Neural cell (in vitro differentiated cells): Measurements from ENCODE around the gene SSR3. TPM values are rescaled to one million over a fixed set of nuclear protein-coding genes. Genes with fewer than 3 reads are reported as not detected.

Experiments used
- H2AFZ ChIP-seq: fragments of 200-600, 300-800 bp; sonication (generic), shearing (Covaris generic); 2 replicates; pipeline ENCODE4 v1.6.0; 2014; ENCODE audit warnings: low read depth, mild to moderate bottlenecking, antibody characterized with exemption, low read length, moderate library complexity
- H3F3A ChIP-seq: fragments of 200-600 bp; shearing (Covaris generic); 2 replicates; pipeline ENCODE4 v1.6.1; 2016; ENCODE audit warnings: mild to moderate bottlenecking, moderate library complexity, mixed read lengths, antibody characterized with exemption, low read length; ENCODE audit not compliant: insufficient read depth, poor library complexity, severe bottlenecking
- H3K27ac ChIP-seq: fragments of 200-600, 300-800 bp; sonication (generic), shearing (Covaris generic); 2 replicates; pipeline ENCODE4 v1.5.1; 2014; ENCODE audit warnings: mild to moderate bottlenecking, low read length, moderate library complexity
- H3K27me3 ChIP-seq: fragments of 300-800, 200-600 bp; sonication (generic), shearing (Covaris generic); 2 replicates; pipeline ENCODE4 v1.6.0; 2014; ENCODE audit warnings: mild to moderate bottlenecking, low read depth, low read length, moderate library complexity; ENCODE audit not compliant: insufficient read depth
- H3K36me3 ChIP-seq: fragments of 300-800, 200-600 bp; sonication (generic), shearing (Covaris generic); 2 replicates; pipeline ENCODE4 v1.5.1; 2014; ENCODE audit warnings: mild to moderate bottlenecking, antibody characterized with exemption, low read length, moderate library complexity; ENCODE audit not compliant: insufficient read depth
- H3K4me2 ChIP-seq: fragments of 300-800, 200-600 bp; sonication (generic), shearing (Covaris generic); 2 replicates; pipeline ENCODE4 v1.6.0; 2014; ENCODE audit warnings: mild to moderate bottlenecking, low read length
- H3K4me3 ChIP-seq: fragments of 300-800, 200-600 bp; sonication (generic), shearing (Covaris generic); 2 replicates; pipeline ENCODE4 v1.5.1; 2014; ENCODE audit warnings: mild to moderate bottlenecking, low read length, moderate library complexity
- H3K79me2 ChIP-seq: fragments of 200-600 bp; shearing (Covaris generic); replicated peaks from 2 replicates; pipeline ENCODE4 v1.6.0; 2014; ENCODE audit warnings: mild to moderate bottlenecking, low read length, moderate library complexity; ENCODE audit not compliant: insufficient read depth
- H3K9ac ChIP-seq: fragments of 300-800, 200-600 bp; sonication (generic), shearing (Covaris generic); 2 replicates; pipeline ENCODE4 v1.6.1; 2016; ENCODE audit warnings: mild to moderate bottlenecking, low read length, mixed read lengths
- H3K9me2 ChIP-seq: fragments of 200-600 bp; shearing (Covaris generic); 2 replicates; pipeline ENCODE4 v1.6.1; 2016; ENCODE audit warnings: mild to moderate bottlenecking, low read length, mixed read lengths; ENCODE audit not compliant: insufficient read depth
- H3K9me3 ChIP-seq: fragments of 200-600, 300-800 bp; sonication (generic), shearing (Covaris generic); 2 replicates; pipeline ENCODE4 v1.6.1; 2016; ENCODE audit warnings: mild to moderate bottlenecking, mixed run types, low read length, moderate library complexity, mixed read lengths
- H4K20me1 ChIP-seq: fragments of 200-600 bp; shearing (Covaris generic); 2 replicates; pipeline ENCODE4 v1.6.1; 2016; ENCODE audit warnings: mild to moderate bottlenecking, mixed run types; ENCODE audit not compliant: insufficient read depth
- EP300 ChIP-seq: fragments of 450-650 bp; conservative IDR thresholded peaks from 2 replicates; pipeline ENCODE4 v1.6.1; 2014; ENCODE audit warnings: antibody characterized with exemption, mild to moderate bottlenecking, moderate library complexity; ENCODE audit not compliant: poor library complexity, severe bottlenecking
- EZH2 ChIP-seq: fragments of 200-600, 300-800 bp; shearing (Covaris generic), sonication (generic); IDR thresholded peaks from 2 replicates; pipeline ENCODE4 v1.6.1; 2014; ENCODE audit warnings: antibody characterized with exemption, low read length, borderline replicate concordance, mild to moderate bottlenecking; ENCODE audit not compliant: insufficient read depth, poor library complexity, severe bottlenecking
- MXI1 ChIP-seq: fragments of 450-650 bp; conservative IDR thresholded peaks from 2 replicates; pipeline ENCODE4 v1.6.1; 2014; ENCODE audit warnings: antibody characterized with exemption, mild to moderate bottlenecking; ENCODE audit not compliant: poor library complexity, severe bottlenecking
- POLR2AphosphoS5 ChIP-seq: IDR thresholded peaks from 2 replicates; pipeline ENCODE4 v1.6.1; 2012
- RAD21 ChIP-seq: fragments of 450-650 bp; conservative IDR thresholded peaks from 2 replicates; pipeline ENCODE4 v1.6.1; 2014; ENCODE audit warnings: antibody characterized with exemption, mild to moderate bottlenecking, moderate library complexity
- SMC3 ChIP-seq: fragments of 450-650 bp; conservative IDR thresholded peaks from 2 replicates; pipeline ENCODE4 v1.6.1; 2014; ENCODE audit warnings: antibody characterized with exemption, mild to moderate bottlenecking, moderate library complexity; ENCODE audit not compliant: poor library complexity
- TAF1 ChIP-seq: IDR thresholded peaks from 2 replicates; pipeline ENCODE4 v1.6.1; 2012; ENCODE audit warnings: low read depth
- polyA plus RNA-seq: library from polyadenylated mRNA; depleted of rRNA; stranded (reverse); fragments of >200 nt; gene quantifications from 2 replicates; pipeline ENCODE4 v1.2.3, GENCODE V29; 2014
- TF ChIP-seq, protein P1 (sequence below): fragments of 450-650 bp; IDR thresholded peaks from 2 replicates; pipeline ENCODE4 v1.5.1; 2014; ENCODE audit warnings: antibody characterized with exemption, mild to moderate bottlenecking, moderate library complexity; ENCODE audit not compliant: poor library complexity, severe bottlenecking
- TF ChIP-seq, protein P2 (sequence below): IDR thresholded peaks from 2 replicates; pipeline ENCODE4 v1.6.1; 2012; ENCODE audit warnings: borderline replicate concordance

The SSR3 gene
- polyA plus RNA-seq, 1 donor from 2014 or later: 85.6 TPM

DNA sequence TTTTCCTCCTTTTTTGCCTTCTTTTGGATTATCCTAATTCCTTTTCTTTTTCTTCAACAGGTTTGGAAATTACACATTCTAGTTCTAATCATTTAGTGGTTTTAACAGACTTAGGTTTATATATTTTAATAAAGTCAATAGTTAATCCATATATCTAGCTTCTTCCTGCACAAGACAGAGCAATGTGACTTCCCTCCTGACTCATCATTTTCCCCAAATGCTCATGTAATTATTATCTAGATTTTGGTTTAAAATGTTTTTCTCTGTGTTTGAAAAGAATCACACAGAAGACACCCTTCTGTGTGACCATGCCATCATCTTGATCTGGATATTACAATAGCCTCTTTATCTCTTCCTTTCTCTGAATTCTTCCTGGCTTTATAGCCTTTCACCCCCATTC is 28.6 kb upstream of the SSR3 start:
- Histone ChIP-seq H3K9ac (no peak overlapping the region), H3K27me3 (no peaks in the 10 kb centered on the region), H4K20me1 (no peaks in the 10 kb centered on the region), H3K9me2 (no peaks in the 10 kb centered on the region), H3K79me2 (no peaks in the 10 kb centered on the region), H3K4me2 (no peak overlapping the region), H3K4me3 (no peak overlapping the region), H3K36me3 (no peaks in the 10 kb centered on the region), H3K27ac (no peak overlapping the region), H3F3A (no peaks in the 10 kb centered on the region), H3K9me3 (no peaks in the 10 kb centered on the region), H2AFZ (no peak overlapping the region)
- TF ChIP-seq, protein P1, sequence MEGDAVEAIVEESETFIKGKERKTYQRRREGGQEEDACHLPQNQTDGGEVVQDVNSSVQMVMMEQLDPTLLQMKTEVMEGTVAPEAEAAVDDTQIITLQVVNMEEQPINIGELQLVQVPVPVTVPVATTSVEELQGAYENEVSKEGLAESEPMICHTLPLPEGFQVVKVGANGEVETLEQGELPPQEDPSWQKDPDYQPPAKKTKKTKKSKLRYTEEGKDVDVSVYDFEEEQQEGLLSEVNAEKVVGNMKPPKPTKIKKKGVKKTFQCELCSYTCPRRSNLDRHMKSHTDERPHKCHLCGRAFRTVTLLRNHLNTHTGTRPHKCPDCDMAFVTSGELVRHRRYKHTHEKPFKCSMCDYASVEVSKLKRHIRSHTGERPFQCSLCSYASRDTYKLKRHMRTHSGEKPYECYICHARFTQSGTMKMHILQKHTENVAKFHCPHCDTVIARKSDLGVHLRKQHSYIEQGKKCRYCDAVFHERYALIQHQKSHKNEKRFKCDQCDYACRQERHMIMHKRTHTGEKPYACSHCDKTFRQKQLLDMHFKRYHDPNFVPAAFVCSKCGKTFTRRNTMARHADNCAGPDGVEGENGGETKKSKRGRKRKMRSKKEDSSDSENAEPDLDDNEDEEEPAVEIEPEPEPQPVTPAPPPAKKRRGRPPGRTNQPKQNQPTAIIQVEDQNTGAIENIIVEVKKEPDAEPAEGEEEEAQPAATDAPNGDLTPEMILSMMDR: no peak
- no peak for TF ChIP-seq MXI1
- TF ChIP-seq TAF1: no peak
- TF ChIP-seq RAD21: no peak
- no peak for TF ChIP-seq POLR2AphosphoS5
- TF ChIP-seq EZH2: no peak
- no peak for TF ChIP-seq SMC3
- no peak for TF ChIP-seq EP300
- TF ChIP-seq, protein P2, sequence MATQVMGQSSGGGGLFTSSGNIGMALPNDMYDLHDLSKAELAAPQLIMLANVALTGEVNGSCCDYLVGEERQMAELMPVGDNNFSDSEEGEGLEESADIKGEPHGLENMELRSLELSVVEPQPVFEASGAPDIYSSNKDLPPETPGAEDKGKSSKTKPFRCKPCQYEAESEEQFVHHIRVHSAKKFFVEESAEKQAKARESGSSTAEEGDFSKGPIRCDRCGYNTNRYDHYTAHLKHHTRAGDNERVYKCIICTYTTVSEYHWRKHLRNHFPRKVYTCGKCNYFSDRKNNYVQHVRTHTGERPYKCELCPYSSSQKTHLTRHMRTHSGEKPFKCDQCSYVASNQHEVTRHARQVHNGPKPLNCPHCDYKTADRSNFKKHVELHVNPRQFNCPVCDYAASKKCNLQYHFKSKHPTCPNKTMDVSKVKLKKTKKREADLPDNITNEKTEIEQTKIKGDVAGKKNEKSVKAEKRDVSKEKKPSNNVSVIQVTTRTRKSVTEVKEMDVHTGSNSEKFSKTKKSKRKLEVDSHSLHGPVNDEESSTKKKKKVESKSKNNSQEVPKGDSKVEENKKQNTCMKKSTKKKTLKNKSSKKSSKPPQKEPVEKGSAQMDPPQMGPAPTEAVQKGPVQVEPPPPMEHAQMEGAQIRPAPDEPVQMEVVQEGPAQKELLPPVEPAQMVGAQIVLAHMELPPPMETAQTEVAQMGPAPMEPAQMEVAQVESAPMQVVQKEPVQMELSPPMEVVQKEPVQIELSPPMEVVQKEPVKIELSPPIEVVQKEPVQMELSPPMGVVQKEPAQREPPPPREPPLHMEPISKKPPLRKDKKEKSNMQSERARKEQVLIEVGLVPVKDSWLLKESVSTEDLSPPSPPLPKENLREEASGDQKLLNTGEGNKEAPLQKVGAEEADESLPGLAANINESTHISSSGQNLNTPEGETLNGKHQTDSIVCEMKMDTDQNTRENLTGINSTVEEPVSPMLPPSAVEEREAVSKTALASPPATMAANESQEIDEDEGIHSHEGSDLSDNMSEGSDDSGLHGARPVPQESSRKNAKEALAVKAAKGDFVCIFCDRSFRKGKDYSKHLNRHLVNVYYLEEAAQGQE: no peak

DNA sequence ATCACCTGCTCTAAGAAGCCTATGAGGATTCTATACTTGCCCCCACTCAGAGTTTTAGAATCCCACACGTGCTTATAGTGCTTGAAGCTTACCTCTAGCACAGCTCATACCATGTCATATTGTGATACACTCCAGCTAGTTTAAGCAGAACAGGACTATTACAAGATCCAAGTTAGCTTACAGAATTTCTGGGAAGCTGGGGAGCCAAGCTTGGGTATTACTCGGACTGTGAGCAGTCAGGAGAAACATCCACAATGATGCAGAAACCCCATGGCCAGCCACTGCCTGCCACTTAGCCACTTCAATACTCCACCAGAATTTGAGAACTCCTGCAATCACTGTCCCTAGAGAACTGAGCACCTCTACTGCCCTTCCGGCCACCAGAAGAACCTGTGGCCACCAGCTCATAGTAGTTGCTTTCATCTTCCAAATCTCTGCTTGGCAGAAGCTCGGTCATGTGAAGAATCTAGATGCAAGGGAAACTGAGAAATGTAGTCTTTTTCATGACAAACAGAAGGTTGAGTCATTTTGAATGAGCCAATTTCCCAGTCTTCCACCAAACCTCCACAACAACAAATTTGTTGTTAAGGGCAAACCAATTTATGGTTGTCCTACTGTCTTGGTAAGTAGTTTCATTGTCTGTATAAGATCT is 27.7 kb upstream of the SSR3 start:
- Histone ChIP-seq H2AFZ (no peak overlapping the region), H3K4me3 (no peak overlapping the region), H3K9me2 (no peaks in the 10 kb centered on the region), H3K4me2 (no peak overlapping the region), H3K79me2 (no peaks in the 10 kb centered on the region), H3K9me3 (no peaks in the 10 kb centered on the region), H3K27ac (no peak overlapping the region), H4K20me1 (no peaks in the 10 kb centered on the region), H3K27me3 (no peaks in the 10 kb centered on the region), H3K9ac (no peak overlapping the region), H3F3A (no peaks in the 10 kb centered on the region), H3K36me3 (no peaks in the 10 kb centered on the region)
- TF ChIP-seq TAF1 (no peak), POLR2AphosphoS5 (no peak), EZH2 (no peak), EP300 (no peak), MXI1 (no peak), RAD21 (no peak), SMC3 (no peak)
- TF ChIP-seq, protein P2: no peak
- TF ChIP-seq, protein P1: no peak
